A549 (cell line): ENCODE results near the gene CNBD2.

ENCODE experiments used
- CBX8 ChIP-seq: fragments of 200-600 bp; sonication (generic); IDR thresholded peaks from 2 replicates; pipeline ENCODE4 v1.6.1; 2016
- CTCF ChIP-seq: fragments of >200 bp; sonication (Bioruptor Twin); formaldehyde crosslinking; IDR thresholded peaks from 3 replicates; pipeline ENCODE4 v1.5.1; 2016
- MAX ChIP-seq: IDR thresholded peaks from 2 replicates; pipeline ENCODE4 v1.6.1; 2012
- POLR2A ChIP-seq: IDR thresholded peaks from 2 replicates; pipeline ENCODE4 v1.6.1; 2012; ENCODE audit warnings: mild to moderate bottlenecking, low read length
- ZNF302 ChIP-seq: fragments of 250-450 bp; sonication (Bioruptor Pico); IDR thresholded peaks from 2 replicates; pipeline ENCODE4 v1.9.0; 2021; ENCODE audit warnings: inconsistent platforms, mild to moderate bottlenecking, moderate library complexity

GRCh38 chr20:35978041-35978513 lies 9.7 kb downstream of the CNBD2 start:
- TF ChIP-seq CTCF (no peak), POLR2A (no peak), MAX (no peak), ZNF302 (CRISPR knock-in tag) (no peak), CBX8 (no peak)
